Activated CD4-positive, alpha-beta T cell treated with anti-CD3 and anti-CD28 coated beads for 48 hours (primary cell): ENCODE measurements around the gene THAP5.

Source experiments
- DNase-seq: peaks from one replicate; pipeline ENCODE4 v3.0.0-alpha.2; 2020

Gene THAP5

GRCh38 chr7:108528183-108528712, 41.3 kb downstream of the THAP5 start:
- no peak for DNase-seq

- DNase-seq, result no peak
Observed at GRCh38 chr7:108526768-108527017, 42.8 kb downstream of the THAP5 start.

- DNase-seq, result peak; percentile 100
Observed at GRCh38 chr7:108525985-108526767, 43.3 kb downstream of the THAP5 start, which contains the start of gene PNPLA8. PNPLA8 (minus strand) TSS chr7:108526135; CDS start chr7:108515491, 10,644 bp downstream.

GRCh38 chr7:108525327-108525984, 44.0 kb downstream of the THAP5 start:
- DNase-seq, result no peak

GRCh38 chr7:108522780-108523179, 46.7 kb downstream of the THAP5 start:
- DNase-seq, result no peak

- no peak for DNase-seq
Observed at GRCh38 chr7:108517951-108518350, 51.6 kb downstream of the THAP5 start.

GRCh38 chr7:108515630-108516029, 53.9 kb downstream of the THAP5 start:
- no peak for DNase-seq

GRCh38 chr7:108515013-108515412, 54.5 kb downstream of the THAP5 start:
- DNase-seq, result no peak
